ENCODE results near the gene KIF2C. TPM values are rescaled to one million over a fixed set of nuclear protein-coding genes. Genes with fewer than 3 reads are reported as not detected.

The KIF2C gene
- total and polyA plus RNA-seq, 9 of the 15 experiments (the other 6 are each of a cell fraction or from before 2014, with no cell fraction given) = 84.9 to 226 (median 169) TPM

GRCh38 chr1:44786138-44786840, 46.7 kb downstream of the KIF2C start (continued):
- TF ChIP-seq, protein P1, sequence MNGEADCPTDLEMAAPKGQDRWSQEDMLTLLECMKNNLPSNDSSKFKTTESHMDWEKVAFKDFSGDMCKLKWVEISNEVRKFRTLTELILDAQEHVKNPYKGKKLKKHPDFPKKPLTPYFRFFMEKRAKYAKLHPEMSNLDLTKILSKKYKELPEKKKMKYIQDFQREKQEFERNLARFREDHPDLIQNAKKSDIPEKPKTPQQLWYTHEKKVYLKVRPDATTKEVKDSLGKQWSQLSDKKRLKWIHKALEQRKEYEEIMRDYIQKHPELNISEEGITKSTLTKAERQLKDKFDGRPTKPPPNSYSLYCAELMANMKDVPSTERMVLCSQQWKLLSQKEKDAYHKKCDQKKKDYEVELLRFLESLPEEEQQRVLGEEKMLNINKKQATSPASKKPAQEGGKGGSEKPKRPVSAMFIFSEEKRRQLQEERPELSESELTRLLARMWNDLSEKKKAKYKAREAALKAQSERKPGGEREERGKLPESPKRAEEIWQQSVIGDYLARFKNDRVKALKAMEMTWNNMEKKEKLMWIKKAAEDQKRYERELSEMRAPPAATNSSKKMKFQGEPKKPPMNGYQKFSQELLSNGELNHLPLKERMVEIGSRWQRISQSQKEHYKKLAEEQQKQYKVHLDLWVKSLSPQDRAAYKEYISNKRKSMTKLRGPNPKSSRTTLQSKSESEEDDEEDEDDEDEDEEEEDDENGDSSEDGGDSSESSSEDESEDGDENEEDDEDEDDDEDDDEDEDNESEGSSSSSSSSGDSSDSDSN (IDR thresholded peaks at IDR 0.05; ENCODE audit: borderline replicate concordance in 1 of 2, low read depth in 2 of 2, low read length in 2 of 2) = no peak
- TF ChIP-seq ZNF354B (CRISPR knock-in tag; IDR thresholded peaks at IDR 0.05) = no peak
- no peak for TF ChIP-seq ZNF408 (CRISPR knock-in tag; IDR thresholded peaks at IDR 0.05; ENCODE audit: low read depth)
- TF ChIP-seq ZBTB8A (IDR thresholded peaks at IDR 0.05; ENCODE audit: partially characterized antibody) = no peak
- TF ChIP-seq FOXJ3 (CRISPR knock-in tag; IDR thresholded peaks at IDR 0.05) = no peak

- DNase-seq (ENCODE audit: extremely low read depth in 1 of 4, low spot score in 3 of 4) = no peak
- in situ Hi-C loops (cut with MboI) = no loop called here
- no peaks in the 10 kb centered on the region for H3K79me2 ChIP-seq (ENCODE audit: control insufficient read depth, insufficient read depth, low read length)
- ATAC-seq = no peak
- no peak overlapping the region for H3K27ac ChIP-seq (ENCODE audit: extremely low read depth, low read depth, low read length)
- FAIRE-seq = no peak
- 77% methylated on average over 6 of the region's 9 CpGs for WGBS (ENCODE audit: insufficient coverage, low coverage, missing lambda C conversion rate)
- ChIA-PET POLR2A (interaction anchor here (0.6 to 12.0 kb wide), 6 partner anchors 9 to 734 kb away, joined by 3 to 253 read pairs (median 6); partner anchors contain the start of genes BTBD19, MUTYH, RPS8 and TOE1), CTCF (ENCODE audit: low intra/inter-chr PET ratio) (no interaction called here)
- H3K4me2 ChIP-seq (ENCODE audit: insufficient read depth, low read length) = no peak overlapping the region
- no peaks in the 10 kb centered on the region for H4K20me1 ChIP-seq (replicated peaks; ENCODE audit: control insufficient read depth, insufficient read depth, low read length)
- TF ChIP-seq NCOA2 (IDR thresholded peaks at IDR 0.05; ENCODE audit: partially characterized antibody in 2 of 2) (no peak), ZNF644 (tag; IDR thresholded peaks at IDR 0.05; ENCODE audit: low read depth) (no peak), FUS (optimal IDR thresholded peaks at IDR 0.05; ENCODE audit: low read depth, low read length) (no peak), HNRNPH1 (optimal IDR thresholded peaks at IDR 0.05; ENCODE audit: low read depth, low read length) (no peak), TARDBP (IDR thresholded peaks at IDR 0.05) (no peak)
- TF ChIP-seq, protein P2, sequence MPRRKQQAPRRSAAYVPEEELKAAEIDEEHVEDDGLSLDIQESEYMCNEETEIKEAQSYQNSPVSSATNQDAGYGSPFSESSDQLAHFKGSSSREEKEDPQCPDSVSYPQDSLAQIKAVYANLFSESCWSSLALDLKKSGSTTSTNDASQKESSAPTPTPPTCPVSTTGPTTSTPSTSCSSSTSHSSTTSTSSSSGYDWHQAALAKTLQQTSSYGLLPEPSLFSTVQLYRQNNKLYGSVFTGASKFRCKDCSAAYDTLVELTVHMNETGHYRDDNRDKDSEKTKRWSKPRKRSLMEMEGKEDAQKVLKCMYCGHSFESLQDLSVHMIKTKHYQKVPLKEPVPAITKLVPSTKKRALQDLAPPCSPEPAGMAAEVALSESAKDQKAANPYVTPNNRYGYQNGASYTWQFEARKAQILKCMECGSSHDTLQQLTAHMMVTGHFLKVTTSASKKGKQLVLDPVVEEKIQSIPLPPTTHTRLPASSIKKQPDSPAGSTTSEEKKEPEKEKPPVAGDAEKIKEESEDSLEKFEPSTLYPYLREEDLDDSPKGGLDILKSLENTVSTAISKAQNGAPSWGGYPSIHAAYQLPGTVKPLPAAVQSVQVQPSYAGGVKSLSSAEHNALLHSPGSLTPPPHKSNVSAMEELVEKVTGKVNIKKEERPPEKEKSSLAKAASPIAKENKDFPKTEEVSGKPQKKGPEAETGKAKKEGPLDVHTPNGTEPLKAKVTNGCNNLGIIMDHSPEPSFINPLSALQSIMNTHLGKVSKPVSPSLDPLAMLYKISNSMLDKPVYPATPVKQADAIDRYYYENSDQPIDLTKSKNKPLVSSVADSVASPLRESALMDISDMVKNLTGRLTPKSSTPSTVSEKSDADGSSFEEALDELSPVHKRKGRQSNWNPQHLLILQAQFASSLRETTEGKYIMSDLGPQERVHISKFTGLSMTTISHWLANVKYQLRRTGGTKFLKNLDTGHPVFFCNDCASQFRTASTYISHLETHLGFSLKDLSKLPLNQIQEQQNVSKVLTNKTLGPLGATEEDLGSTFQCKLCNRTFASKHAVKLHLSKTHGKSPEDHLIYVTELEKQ (CRISPR knock-in tag; IDR thresholded peaks at IDR 0.05) = no peak
- no peak overlapping the region for H3K4me3 ChIP-seq
- H3K4me1 ChIP-seq (replicated peaks in 1 of 2; ENCODE audit: control insufficient read depth in 2 of 2, insufficient read depth in 2 of 2, low read length in 2 of 2) = peaks cover 12 to 22% of the 10 kb centered on the region in 2 experiments; a peak in 4 of 5 replicates
- H3K27me3 ChIP-seq (ENCODE audit: control insufficient read depth in 2 of 2, insufficient read depth in 2 of 2, low read length in 2 of 2) = no peaks in the 10 kb centered on the region
- peak overlapping the region; percentile 78 for H2AFZ ChIP-seq (ENCODE audit: low read depth, low read length)
- H3K9ac ChIP-seq (ENCODE audit: insufficient read depth in 1 of 2, low read depth in 2 of 2, low read length in 2 of 2) = peak overlapping the region in 1 of 2 experiments; percentile 18; a peak in 2 of 4 replicates
- no peaks in the 10 kb centered on the region for H3K9me3 ChIP-seq (replicated peaks; ENCODE audit: control insufficient read depth, insufficient read depth, low read depth, low read length)
- intact Hi-C loops (cut with micrococcal nuclease) = no loop called here
- H3K9me1 ChIP-seq (ENCODE audit: control insufficient read depth, insufficient read depth, low read length) = no peaks in the 10 kb centered on the region
- no TSS peak for BruUV-seq (replicated peaks)
- H3K36me3 ChIP-seq (ENCODE audit: control insufficient read depth, insufficient read depth, low read length) = no peaks in the 10 kb centered on the region
Observed at GRCh38 chr1:44786841-44787426, 47.3 kb downstream of the KIF2C start.

Data from K562 (cell line).